ENCODE results near the gene FZR1. TPM values are rescaled to one million over a fixed set of nuclear protein-coding genes. Genes with fewer than 3 reads are reported as not detected.

The FZR1 gene
- total and polyA plus RNA-seq, 2 of the 8 experiments (the other 6 are each of a cell fraction or from before 2014, with no cell fraction given), result 21.6 to 35.5 TPM

DNA sequence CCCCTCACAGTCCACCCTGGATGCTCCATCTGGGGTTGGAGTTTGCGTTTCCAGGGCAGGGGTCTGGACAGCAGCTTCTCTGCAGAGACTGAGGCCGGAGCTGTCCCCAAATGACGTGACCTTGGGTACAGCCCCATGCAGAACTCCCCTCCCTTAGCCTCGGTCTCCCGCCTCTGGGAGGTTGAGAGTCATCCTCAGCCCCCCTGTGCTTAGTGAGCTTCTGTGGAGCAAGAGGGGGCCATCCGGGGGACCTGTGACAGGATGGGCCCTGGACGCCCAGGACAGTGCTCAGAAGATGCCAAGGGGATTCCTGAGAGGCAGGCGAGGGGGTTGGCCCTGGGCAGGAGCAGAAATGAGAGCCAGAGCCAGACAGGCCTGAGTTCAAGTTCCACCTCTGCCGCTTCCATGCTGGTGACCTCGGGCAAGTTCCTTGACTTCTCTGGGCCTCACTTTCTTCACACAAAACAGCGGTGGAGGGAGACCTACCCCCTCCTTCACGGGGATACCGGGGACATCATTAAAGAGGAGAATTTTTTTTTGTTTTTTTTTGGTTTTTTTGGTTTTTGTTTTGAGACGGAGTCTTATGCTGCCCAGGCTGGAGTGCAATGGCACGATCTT lies 46.0 kb upstream of the FZR1 start:
- POLR2A ChIA-PET (ENCODE audit: partially characterized antibody), result interaction anchor here (0.6 to 1.8 kb wide), 4 partner anchors 14 to 42 kb away, joined by 3 to 6 read pairs (median 5); no protein-coding TSS in a partner anchor
- H3K4me2 ChIP-seq (ENCODE audit: insufficient read depth in 1 of 2, low read depth in 2 of 2, low read length in 2 of 2), result peak overlapping the region in 1 of 2 experiments; percentile 72; a peak in 1 of 4 replicates

More for the DNA sequence above, 46.0 kb upstream of the FZR1 start:
- 71% methylated on average over 15 of the region's 15 CpGs; no CpG with 5 or more reads in 1 of the 2 experiments for WGBS, 2 experiments (ENCODE audit: extremely low coverage in 1 of 2, insufficient coverage in 1 of 2, insufficient read length in 1 of 2, insufficient replicate concordance in 2 of 2, low coverage in 1 of 2, low lambda C conversion rate in 2 of 2, missing lambda C conversion rate in 1 of 2)
- no peak overlapping the region for H3K56ac ChIP-seq (replicated peaks; ENCODE audit: insufficient read length, low read depth, low read length)
- peaks cover 9% of the 10 kb centered on the region; the same call in 1 of the 2 replicates for H3K23me2 ChIP-seq (ENCODE audit: low read depth, low read length)
- no peak overlapping the region for H4K5ac ChIP-seq (ENCODE audit: insufficient read length, low read depth, low read length)
- H3K23ac ChIP-seq (ENCODE audit: insufficient read length), result no peak overlapping the region
- H2BK20ac ChIP-seq (ENCODE audit: low read length), result no peak overlapping the region
- no peak overlapping the region for H3K27ac ChIP-seq (ENCODE audit: low read depth, low read length)
- peaks cover 0 to 24% (median 12%) of the 10 kb centered on the region in 4 experiments; a peak in 6 of 7 replicates for H3K4me1 ChIP-seq (replicated peaks in 1 of 4; ENCODE audit: control insufficient read depth in 3 of 4, insufficient read depth in 4 of 4, low read length in 3 of 4)
- no peak overlapping the region for H2BK120ac ChIP-seq (replicated peaks; ENCODE audit: low read depth, low read length)
- no peak overlapping the region for H3K4ac ChIP-seq (replicated peaks; ENCODE audit: insufficient read length, low read depth, low read length)
- no peak for DNase-seq (ENCODE audit: low read depth in 1 of 2, low spot score in 2 of 2)
- no peaks in the 10 kb centered on the region for H3K9me3 ChIP-seq (ENCODE audit: insufficient read depth in 2 of 2, low read depth in 1 of 2, low read length in 1 of 2)
- H3K4me3 ChIP-seq (ENCODE audit: extremely low read depth in 1 of 4, insufficient read depth in 2 of 4, low read depth in 3 of 4, low read length in 4 of 4), result no peak overlapping the region
- no peak overlapping the region for H4K91ac ChIP-seq (replicated peaks; ENCODE audit: insufficient read length, low read length)
- no peak overlapping the region for H2BK5ac ChIP-seq (ENCODE audit: low read depth, low read length)
- peaks cover 26 to 62% (median 51%) of the 10 kb centered on the region in 4 experiments for H3K27me3 ChIP-seq (replicated peaks in 1 of 4; ENCODE audit: control insufficient read depth in 3 of 4, extremely low read depth in 1 of 4, insufficient read depth in 3 of 4, low read length in 3 of 4)
- no peak overlapping the region for H2AFZ ChIP-seq (ENCODE audit: low read length)
- no peak overlapping the region for H3K14ac ChIP-seq (ENCODE audit: insufficient read length)
- FAIRE-seq, result no peak
- no peak overlapping the region for H4K8ac ChIP-seq (ENCODE audit: extremely low read depth, insufficient read depth, low read length)
- CTCF ChIA-PET (ENCODE audit: partially characterized antibody), result interaction anchor here (0.6 to 3.3 kb wide), 7 partner anchors 10 to 155 kb away, joined by 3 to 16 read pairs (median 3); no protein-coding TSS in a partner anchor
- no peak overlapping the region for H2BK15ac ChIP-seq (ENCODE audit: low read length)
- H3K18ac ChIP-seq (ENCODE audit: extremely low read depth, low read length), result no peak overlapping the region
- no peaks in the 10 kb centered on the region; a peak in 1 of 8 replicates for H3K36me3 ChIP-seq (ENCODE audit: control insufficient read depth in 2 of 4, insufficient read depth in 4 of 4, low read length in 3 of 4)
- no peaks in the 10 kb centered on the region for H3K79me2 ChIP-seq (ENCODE audit: control insufficient read depth in 1 of 2, insufficient read depth in 2 of 2, low read length in 2 of 2)
- no peak overlapping the region; the same call in 1 of the 2 replicates for H2AK5ac ChIP-seq (ENCODE audit: low read depth, low read length)
- H3K79me1 ChIP-seq (ENCODE audit: low read depth, low read length), result no peaks in the 10 kb centered on the region
- peaks cover 3 to 10% of the 10 kb centered on the region in 2 experiments for H4K20me1 ChIP-seq (replicated peaks in 1 of 2; ENCODE audit: control insufficient read depth in 1 of 2, insufficient read depth in 2 of 2, low read length in 2 of 2)
- TF ChIP-seq RBBP5 (IDR thresholded peaks at IDR 0.05; ENCODE audit: borderline replicate concordance, low read depth, low read length) (no peak), ATF3 (IDR thresholded peaks at IDR 0.05; ENCODE audit: insufficient read depth, low read depth, low read length) (no peak), SP2 (IDR thresholded peaks at IDR 0.05; ENCODE audit: low read length) (no peak), PHF8 (conservative IDR thresholded peaks at IDR 0.05; ENCODE audit: low read depth, low read length) (no peak), RAD21 (IDR thresholded peaks at IDR 0.05 in 1 of 2, conservative IDR thresholded peaks at IDR 0.05 in 1 of 2; ENCODE audit: low read depth in 2 of 2, low read length in 2 of 2) (no peak), TEAD4 (IDR thresholded peaks at IDR 0.05; ENCODE audit: low read depth, low read length) (no peak), GTF2F1 (IDR thresholded peaks at IDR 0.05; ENCODE audit: borderline replicate concordance, low read depth, low read length) (no peak), SRF (IDR thresholded peaks at IDR 0.05; ENCODE audit: low read depth, low read length) (no peak), POLR2AphosphoS5 (IDR thresholded peaks at IDR 0.05; ENCODE audit: low read depth, low read length) (no peak)
- H3K9ac ChIP-seq (replicated peaks in 1 of 4; ENCODE audit: extremely low read depth in 1 of 4, low read depth in 3 of 4, low read length in 3 of 4), result no peak overlapping the region
- H2BK12ac ChIP-seq (ENCODE audit: low read depth, low read length), result no peak overlapping the region
